Measurements from ENCODE around the gene CD200. TPM values are rescaled to one million over a fixed set of nuclear protein-coding genes. Genes with fewer than 3 reads are reported as not detected.

CD200 gene
- total and polyA plus RNA-seq, 9 of the 15 experiments (the other 6 are each of a cell fraction or from before 2014, with no cell fraction given), result 0.13 TPM; not detected in 8

DNA sequence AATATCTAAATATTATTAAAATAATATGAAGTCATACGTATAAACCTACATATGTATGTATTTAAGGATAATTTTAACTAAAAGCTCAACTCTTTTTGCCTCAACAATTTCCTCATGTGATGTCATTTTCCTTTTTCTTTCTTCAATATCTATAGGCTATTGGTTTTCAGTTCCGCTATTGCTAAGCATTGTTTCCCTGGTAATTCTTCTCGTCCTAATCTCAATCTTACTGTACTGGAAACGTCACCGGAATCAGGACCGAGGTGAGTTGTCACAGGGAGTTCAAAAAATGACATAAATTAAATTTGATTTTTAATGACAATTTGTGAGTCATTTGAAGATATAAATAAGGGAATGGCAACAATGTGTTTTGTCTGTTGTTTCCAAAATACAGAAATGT, 16.6 kb downstream of the CD200 start (continued):
- no peak for TF ChIP-seq ZNF766 (CRISPR knock-in tag; conservative IDR thresholded peaks at IDR 0.05)
- no peak for TF ChIP-seq SRF (CRISPR knock-in tag; IDR thresholded peaks at IDR 0.05)
- TF ChIP-seq JUNB (CRISPR knock-in tag; conservative IDR thresholded peaks at IDR 0.05), result no peak
- no peak for TF ChIP-seq RFX7 (CRISPR knock-in tag; IDR thresholded peaks at IDR 0.05)
- TF ChIP-seq, protein P1, sequence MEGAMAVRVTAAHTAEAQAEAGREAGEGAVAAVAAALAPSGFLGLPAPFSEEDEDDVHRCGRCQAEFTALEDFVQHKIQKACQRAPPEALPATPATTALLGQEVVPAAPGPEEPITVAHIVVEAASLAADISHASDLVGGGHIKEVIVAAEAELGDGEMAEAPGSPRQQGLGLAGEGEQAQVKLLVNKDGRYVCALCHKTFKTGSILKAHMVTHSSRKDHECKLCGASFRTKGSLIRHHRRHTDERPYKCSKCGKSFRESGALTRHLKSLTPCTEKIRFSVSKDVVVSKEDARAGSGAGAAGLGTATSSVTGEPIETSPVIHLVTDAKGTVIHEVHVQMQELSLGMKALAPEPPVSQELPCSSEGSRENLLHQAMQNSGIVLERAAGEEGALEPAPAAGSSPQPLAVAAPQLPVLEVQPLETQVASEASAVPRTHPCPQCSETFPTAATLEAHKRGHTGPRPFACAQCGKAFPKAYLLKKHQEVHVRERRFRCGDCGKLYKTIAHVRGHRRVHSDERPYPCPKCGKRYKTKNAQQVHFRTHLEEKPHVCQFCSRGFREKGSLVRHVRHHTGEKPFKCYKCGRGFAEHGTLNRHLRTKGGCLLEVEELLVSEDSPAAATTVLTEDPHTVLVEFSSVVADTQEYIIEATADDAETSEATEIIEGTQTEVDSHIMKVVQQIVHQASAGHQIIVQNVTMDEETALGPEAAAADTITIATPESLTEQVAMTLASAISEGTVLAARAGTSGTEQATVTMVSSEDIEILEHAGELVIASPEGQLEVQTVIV (CRISPR knock-in tag; IDR thresholded peaks at IDR 0.05; ENCODE audit: borderline replicate concordance), result no peak
- no peak for TF ChIP-seq NR2C2 (CRISPR knock-in tag; IDR thresholded peaks at IDR 0.05)
- TF ChIP-seq NR2C2 (tag; IDR thresholded peaks at IDR 0.05), result no peak
- TF ChIP-seq BMI1 (IDR thresholded peaks at IDR 0.05; ENCODE audit: low read length), result no peak

DNA sequence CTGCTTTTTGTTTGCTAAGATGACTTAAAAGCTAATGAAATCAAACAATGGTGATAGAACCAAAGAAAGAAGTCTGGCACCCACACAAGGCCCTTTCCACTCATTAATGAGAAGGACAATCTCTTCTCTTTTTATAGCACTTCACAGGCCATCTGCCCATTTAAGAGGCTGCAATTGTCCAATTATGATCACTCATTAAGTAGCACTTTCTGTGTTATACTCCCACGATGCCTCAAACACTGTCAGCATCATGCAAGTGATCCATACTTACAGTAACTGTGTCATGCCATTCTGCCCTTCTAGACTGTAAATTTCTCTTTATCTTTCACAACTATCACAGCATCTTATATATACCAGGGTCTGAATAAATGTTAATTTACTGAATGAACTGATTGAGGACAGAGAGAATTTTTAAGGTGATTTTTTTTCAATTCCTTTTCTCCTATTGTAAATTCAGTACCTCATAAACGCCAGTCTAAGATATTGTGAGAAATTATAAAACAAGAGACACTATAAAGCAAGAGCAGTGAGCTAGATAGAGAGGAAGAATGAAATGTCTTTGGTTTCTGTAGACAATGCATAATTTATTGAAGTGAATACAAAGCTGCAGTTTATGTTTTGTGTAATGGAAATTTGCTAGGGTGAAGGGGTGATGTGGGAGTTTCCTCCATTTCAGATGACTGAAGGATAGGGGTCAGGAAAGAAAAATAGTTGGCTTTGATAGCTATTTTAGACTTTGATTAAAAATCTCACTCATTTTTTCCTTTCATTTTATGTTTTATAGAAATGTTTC, 17.3 kb downstream of the CD200 start:
- no peak overlapping the region for H3K4me2 ChIP-seq (ENCODE audit: insufficient read depth, low read length)
- H3K36me3 ChIP-seq (ENCODE audit: control insufficient read depth, insufficient read depth, low read length), result no peaks in the 10 kb centered on the region
- no peak for FAIRE-seq
- no peaks in the 10 kb centered on the region for H3K9me1 ChIP-seq (ENCODE audit: control insufficient read depth, insufficient read depth, low read length)
- ChIA-PET CTCF (ENCODE audit: low intra/inter-chr PET ratio) (no interaction called here), POLR2A (interaction anchor here (1.1 kb wide), 1 partner anchor 13 kb away, joined by 4 read pairs; no protein-coding TSS in a partner anchor)
- no peak overlapping the region for H3K27ac ChIP-seq (ENCODE audit: extremely low read depth, low read depth, low read length)
- DNase-seq (ENCODE audit: extremely low read depth in 1 of 4, low spot score in 3 of 4), result no peak
- in situ Hi-C loops (cut with MboI), result no loop called here
- no TSS peak for BruUV-seq (replicated peaks)
- H3K9me3 ChIP-seq (replicated peaks; ENCODE audit: control insufficient read depth, insufficient read depth, low read depth, low read length), result no peaks in the 10 kb centered on the region
- intact Hi-C loops (cut with micrococcal nuclease), result no loop called here
- no peak overlapping the region for H3K4me3 ChIP-seq
- H3K27me3 ChIP-seq (ENCODE audit: control insufficient read depth in 2 of 2, insufficient read depth in 2 of 2, low read length in 2 of 2), result no peaks in the 10 kb centered on the region
- ATAC-seq, result no peak
- H4K20me1 ChIP-seq (replicated peaks; ENCODE audit: control insufficient read depth, insufficient read depth, low read length), result no peaks in the 10 kb centered on the region
- H3K79me2 ChIP-seq (ENCODE audit: control insufficient read depth, insufficient read depth, low read length), result no peaks in the 10 kb centered on the region
- no peak overlapping the region for H3K9ac ChIP-seq (ENCODE audit: insufficient read depth in 1 of 2, low read depth in 2 of 2, low read length in 2 of 2)
- no peaks in the 10 kb centered on the region for H3K4me1 ChIP-seq (replicated peaks in 1 of 2; ENCODE audit: control insufficient read depth in 2 of 2, insufficient read depth in 2 of 2, low read length in 2 of 2)
- H2AFZ ChIP-seq (ENCODE audit: low read depth, low read length), result no peak overlapping the region
- 4% methylated on average over 2 of the region's 2 CpGs for WGBS (ENCODE audit: insufficient coverage, low coverage, missing lambda C conversion rate)
- no peak for TF ChIP-seq MTA3 (IDR thresholded peaks at IDR 0.05; ENCODE audit: borderline replicate concordance)
- TF ChIP-seq, protein P2, sequence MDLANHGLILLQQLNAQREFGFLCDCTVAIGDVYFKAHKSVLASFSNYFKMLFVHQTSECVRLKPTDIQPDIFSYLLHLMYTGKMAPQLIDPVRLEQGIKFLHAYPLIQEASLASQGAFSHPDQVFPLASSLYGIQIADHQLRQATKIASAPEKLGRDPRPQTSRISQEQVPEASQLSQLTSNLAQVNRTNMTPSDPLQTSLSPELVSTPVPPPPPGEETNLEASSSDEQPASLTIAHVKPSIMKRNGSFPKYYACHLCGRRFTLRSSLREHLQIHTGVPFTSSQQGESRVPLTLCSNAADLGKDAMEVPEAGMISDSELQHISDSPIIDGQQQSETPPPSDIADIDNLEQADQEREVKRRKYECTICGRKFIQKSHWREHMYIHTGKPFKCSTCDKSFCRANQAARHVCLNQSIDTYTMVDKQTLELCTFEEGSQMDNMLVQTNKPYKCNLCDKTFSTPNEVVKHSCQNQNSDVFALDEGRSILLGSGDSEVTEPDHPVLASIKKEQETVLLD (IDR thresholded peaks at IDR 0.05), result no peak
- TF ChIP-seq BDP1 (IDR thresholded peaks at IDR 0.05; ENCODE audit: insufficient read depth, insufficient read length), result no peak
- TF ChIP-seq, protein P3, sequence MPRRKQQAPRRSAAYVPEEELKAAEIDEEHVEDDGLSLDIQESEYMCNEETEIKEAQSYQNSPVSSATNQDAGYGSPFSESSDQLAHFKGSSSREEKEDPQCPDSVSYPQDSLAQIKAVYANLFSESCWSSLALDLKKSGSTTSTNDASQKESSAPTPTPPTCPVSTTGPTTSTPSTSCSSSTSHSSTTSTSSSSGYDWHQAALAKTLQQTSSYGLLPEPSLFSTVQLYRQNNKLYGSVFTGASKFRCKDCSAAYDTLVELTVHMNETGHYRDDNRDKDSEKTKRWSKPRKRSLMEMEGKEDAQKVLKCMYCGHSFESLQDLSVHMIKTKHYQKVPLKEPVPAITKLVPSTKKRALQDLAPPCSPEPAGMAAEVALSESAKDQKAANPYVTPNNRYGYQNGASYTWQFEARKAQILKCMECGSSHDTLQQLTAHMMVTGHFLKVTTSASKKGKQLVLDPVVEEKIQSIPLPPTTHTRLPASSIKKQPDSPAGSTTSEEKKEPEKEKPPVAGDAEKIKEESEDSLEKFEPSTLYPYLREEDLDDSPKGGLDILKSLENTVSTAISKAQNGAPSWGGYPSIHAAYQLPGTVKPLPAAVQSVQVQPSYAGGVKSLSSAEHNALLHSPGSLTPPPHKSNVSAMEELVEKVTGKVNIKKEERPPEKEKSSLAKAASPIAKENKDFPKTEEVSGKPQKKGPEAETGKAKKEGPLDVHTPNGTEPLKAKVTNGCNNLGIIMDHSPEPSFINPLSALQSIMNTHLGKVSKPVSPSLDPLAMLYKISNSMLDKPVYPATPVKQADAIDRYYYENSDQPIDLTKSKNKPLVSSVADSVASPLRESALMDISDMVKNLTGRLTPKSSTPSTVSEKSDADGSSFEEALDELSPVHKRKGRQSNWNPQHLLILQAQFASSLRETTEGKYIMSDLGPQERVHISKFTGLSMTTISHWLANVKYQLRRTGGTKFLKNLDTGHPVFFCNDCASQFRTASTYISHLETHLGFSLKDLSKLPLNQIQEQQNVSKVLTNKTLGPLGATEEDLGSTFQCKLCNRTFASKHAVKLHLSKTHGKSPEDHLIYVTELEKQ (CRISPR knock-in tag; IDR thresholded peaks at IDR 0.05), result no peak
- TF ChIP-seq MCM7 (IDR thresholded peaks at IDR 0.05), result no peak
- no peak for TF ChIP-seq MCM5 (IDR thresholded peaks at IDR 0.05; ENCODE audit: low read depth)
- TF ChIP-seq GATAD2A (IDR thresholded peaks at IDR 0.05), result no peak

Measured in K562 (cell line).